Endothelial cell of umbilical vein (primary cell): ENCODE results near the gene DOP1A. TPM values are rescaled to one million over a fixed set of nuclear protein-coding genes. Genes with fewer than 3 reads are reported as not detected.
A peak's percentile ranks its signal among the peaks of the same experiment; 100 is the strongest.

ENCODE experiments used
- BruUV-seq: library from RNA; stranded (reverse); fragments of 400-500 nt; replicated peaks from 2 replicates; lab custom pipeline; 2021; lab: Mats Ljungman, UMichigan
- CTCF ChIA-PET: fragments of 300-600, 350-600 bp; sonication (Branson Sonifier 250); formaldehyde crosslinking; loops from one replicate; lab custom pipeline; 2021; ENCODE audit warnings: antibody characterized with exemption, inconsistent platforms; lab: Charles Lee
- POLR2A ChIA-PET: fragments of 300-600, 350-600 bp; sonication (Branson Sonifier 250); formaldehyde crosslinking; loops from one replicate; lab custom pipeline; 2021; ENCODE audit warnings: antibody characterized with exemption, inconsistent platforms; lab: Charles Lee
- DNase-seq: peaks from one replicate; pipeline ENCODE4 v3.0.0-alpha.2; 2011; ENCODE audit warnings: low read depth, low spot score
- FAIRE-seq: peaks from 2 replicates; lab custom pipeline; 2011; peaks lifted over from hg19 to GRCh38; lab: Jason Lieb, UNC
- H2AFZ ChIP-seq: 2 replicates; pipeline ENCODE4 v1.6.0; 2012; ENCODE audit warnings: low read depth, low read length, control low read depth, inconsistent platforms
- H3K27ac ChIP-seq: 2 replicates; pipeline ENCODE4 v1.5.1; 2011; ENCODE audit warnings: low read depth, mild to moderate bottlenecking, control low read depth, low read length, moderate library complexity; ENCODE audit not compliant: insufficient read depth
- H3K27me3 ChIP-seq, 2 experiments: 2 replicates each; pipeline versions ENCODE4 v1.6.0 to v1.6.1; 2011; ENCODE audit warnings: low read length in 2 of 2, mixed read lengths in 1 of 2; ENCODE audit not compliant: control insufficient read depth in 2 of 2, insufficient read depth in 2 of 2
- H3K36me3 ChIP-seq, 2 experiments: 2 replicates in 1 of 2; 3 replicates in 1 of 2; pipeline ENCODE4 v1.5.1; 2011; ENCODE audit warnings: low read length in 2 of 2, mild to moderate bottlenecking in 1 of 2, moderate library complexity in 1 of 2; ENCODE audit not compliant: control insufficient read depth in 2 of 2, insufficient read depth in 2 of 2; ENCODE audit errors: extremely low read depth in 1 of 2
- H3K4me1 ChIP-seq: 3 replicates; pipeline ENCODE4 v1.5.1; 2011; ENCODE audit warnings: mild to moderate bottlenecking, low read length; ENCODE audit not compliant: control insufficient read depth, insufficient read depth; ENCODE audit errors: extremely low read depth
- H3K4me2 ChIP-seq: 2 replicates; pipeline ENCODE4 v1.6.1; 2011; ENCODE audit warnings: low read length, control low read depth, mixed read lengths; ENCODE audit not compliant: insufficient read depth
- H3K4me3 ChIP-seq, 3 experiments: fragments of 200-600 bp in 1 of 3; sonication (generic), shearing (Covaris generic) in 1 of 3; replicated peaks in 1 of 3; 2 replicates each; pipeline ENCODE4 v1.5.1; 2011 to 2016; ENCODE audit warnings: control low read depth in 3 of 3, low read length in 3 of 3, mild to moderate bottlenecking in 2 of 3, inconsistent platforms in 1 of 3, low read depth in 1 of 3, moderate library complexity in 1 of 3; ENCODE audit not compliant: insufficient read depth in 1 of 3
- H3K79me2 ChIP-seq: 2 replicates; pipeline ENCODE4 v1.6.0; 2012; ENCODE audit warnings: low read length, inconsistent platforms; ENCODE audit not compliant: control insufficient read depth, insufficient read depth
- H3K9ac ChIP-seq: replicated peaks from 2 replicates; pipeline ENCODE3; 2011; ENCODE audit warnings: low read length, control low read depth; ENCODE audit not compliant: insufficient read depth; ENCODE audit errors: extremely low read depth
- H3K9me1 ChIP-seq: replicated peaks from 3 replicates; pipeline ENCODE4 v1.6.0; 2011; ENCODE audit warnings: mild to moderate bottlenecking, low read length; ENCODE audit not compliant: control insufficient read depth, insufficient read depth; ENCODE audit errors: extremely low read depth
- H3K9me3 ChIP-seq: replicated peaks from 2 replicates; pipeline ENCODE4 v1.5.1; 2012; ENCODE audit warnings: low read length, inconsistent platforms; ENCODE audit not compliant: control insufficient read depth, insufficient read depth
- H4K20me1 ChIP-seq: replicated peaks from 2 replicates; pipeline ENCODE3; 2011; ENCODE audit warnings: mild to moderate bottlenecking, low read length; ENCODE audit not compliant: control insufficient read depth, insufficient read depth; ENCODE audit errors: extremely low read depth
- CTCF ChIP-seq, 2 donors: IDR thresholded peaks; 1 replicate in 1 of 2; 2 replicates in 1 of 2; pipeline ENCODE4 v1.5.1; 2011; ENCODE audit warnings: low read length in 2 of 2, mild to moderate bottlenecking in 2 of 2, moderate library complexity in 2 of 2, control low read depth in 1 of 2, inconsistent platforms in 1 of 2, low read depth in 1 of 2; ENCODE audit not compliant: insufficient read depth in 1 of 2; ENCODE audit errors: extremely low read depth in 1 of 2
- EZH2 ChIP-seq: IDR thresholded peaks from 2 replicates; pipeline ENCODE4 v1.6.1; 2012; ENCODE audit warnings: borderline replicate concordance, low read depth, mild to moderate bottlenecking, moderate library complexity, low read length, inconsistent platforms; ENCODE audit not compliant: severe bottlenecking
- FOS ChIP-seq: IDR thresholded peaks from 2 replicates; pipeline ENCODE4 v1.6.1; 2011; ENCODE audit warnings: mild to moderate bottlenecking, low read length, moderate library complexity, borderline replicate concordance; ENCODE audit not compliant: insufficient read depth
- GATA2 ChIP-seq: IDR thresholded peaks from 2 replicates; pipeline ENCODE4 v1.7.0; 2011; ENCODE audit warnings: low read depth, mild to moderate bottlenecking, moderate library complexity, mixed read lengths, low read length; ENCODE audit not compliant: insufficient read length, insufficient read depth
- JUN ChIP-seq: IDR thresholded peaks from 2 replicates; pipeline ENCODE4 v1.6.1; 2011; ENCODE audit warnings: borderline replicate concordance, low read depth; ENCODE audit not compliant: insufficient read length, insufficient read depth
- MAX ChIP-seq: IDR thresholded peaks from 2 replicates; pipeline ENCODE4 v1.6.1; 2011; ENCODE audit not compliant: insufficient read depth, insufficient read length
- MYC ChIP-seq: IDR thresholded peaks from one replicate; pipeline ENCODE4 v1.6.1; 2011; ENCODE audit warnings: mild to moderate bottlenecking, low read depth, low read length
- POLR2A ChIP-seq: IDR thresholded peaks from 2 replicates; pipeline ENCODE4 v1.6.1; 2012; ENCODE audit warnings: low read depth, mild to moderate bottlenecking, control low read depth, low read length
- POLR2AphosphoS5 ChIP-seq: IDR thresholded peaks from 2 replicates; pipeline ENCODE4 v1.6.1; 2012; ENCODE audit warnings: low read depth, mild to moderate bottlenecking, control low read depth, low read length, moderate library complexity; ENCODE audit not compliant: insufficient read depth
- dilution Hi-C: fragments of 300-500 bp; cut with MboI; formaldehyde crosslinking; loops from one replicate; pipeline ENCODE4 v1.15.0; 2019; ENCODE audit warnings: low sequenced_read_pairs; ENCODE audit not compliant: extremely low pct_ligation_motif_present
- intact Hi-C: fragments of 100-400 bp; cut with micrococcal nuclease; formaldehyde crosslinking; loops from one replicate; pipeline ENCODE4 v1.10.0; 2022
- polyA plus RNA-seq, 4 experiments: library from polyadenylated mRNA; depleted of rRNA in 3 of 4; stranded (reverse) in 3 of 4; unstranded in 1 of 4; fragments of >200 nt; gene quantifications; 2 replicates each; pipeline versions ENCODE4 v1.2.1 to v1.2.3, GENCODE V29; 2011 to 2012; ENCODE audit warnings: missing spikeins in 1 of 4
- total RNA-seq: library from RNA; stranded (reverse); gene quantifications from 2 replicates; pipeline ENCODE4 v1.2.3, GENCODE V29; 2021

Gene DOP1A
- total and polyA plus RNA-seq, 2 donors (not counting 3 experiments of a cell fraction or from before 2014, with no cell fraction given) = 6.3 to 12.3 TPM

GRCh38 chr6:83051377-83052172 lies 15.9 kb upstream of the DOP1A start:
- Histone ChIP-seq H3K4me3 (no peak overlapping the region), H3K27me3 (no peaks in the 10 kb centered on the region), H3K27ac (no peak overlapping the region), H3K79me2 (no peaks in the 10 kb centered on the region), H2AFZ (no peak overlapping the region), H4K20me1 (no peaks in the 10 kb centered on the region), H3K9me1 (no peaks in the 10 kb centered on the region), H3K9me3 (no peaks in the 10 kb centered on the region), H3K9ac (no peak overlapping the region), H3K4me1 (no peaks in the 10 kb centered on the region), H3K4me2 (no peak overlapping the region), H3K36me3 (no peaks in the 10 kb centered on the region)
- DNase-seq (peak; percentile 52), FAIRE-seq (no peak)
- dilution Hi-C loops (no loop called here), intact Hi-C loops (loop anchor here (10.0 kb wide), 1 partner anchor 307 kb away; no protein-coding TSS in a partner anchor)
- CTCF ChIA-PET = interaction anchor here (8.5 kb wide), 1 partner anchor 780 kb away, joined by 168 read pairs; no protein-coding TSS in a partner anchor
- TF ChIP-seq GATA2 = no peak
- no peak for TF ChIP-seq POLR2AphosphoS5
- TF ChIP-seq MYC = no peak
- TF ChIP-seq CTCF (IDR thresholded peaks at IDR 0.05; ENCODE audit: extremely low read depth in 1 of 2, insufficient read depth in 1 of 2, low read depth in 1 of 2, low read length in 2 of 2) = no peak
- no peak for TF ChIP-seq FOS
- TF ChIP-seq POLR2A = no peak
- no peak for TF ChIP-seq EZH2
- TF ChIP-seq JUN = no peak
- no peak for TF ChIP-seq MAX
- BruUV-seq = no TSS peak
- POLR2A ChIA-PET = no interaction called here
